GM23338 (cell line): Measurements from ENCODE around the gene IPO7. TPM values are rescaled to one million over a fixed set of nuclear protein-coding genes. Genes with fewer than 3 reads are reported as not detected.

ENCODE experiments used
- ATAC-seq: fragments of 200-7000 bp; cut with Tn5 transposase; 3 replicates; pipeline ENCODE4 v1.9.1; 2020
- DNase-seq: peaks from one replicate; pipeline ENCODE4 v3.0.0-alpha.2; 2015; ENCODE audit warnings: low spot score
- H2AFZ ChIP-seq: fragments of 200-600 bp; sonication (generic); 2 replicates; pipeline ENCODE4 v1.8.0; 2016; ENCODE audit warnings: antibody characterized with exemption, mild to moderate bottlenecking, moderate library complexity
- H3F3A ChIP-seq: fragments of 200-600 bp; sonication (generic); replicated peaks from 2 replicates; pipeline ENCODE4 v1.8.0; 2017; ENCODE audit warnings: antibody characterized with exemption, mixed run types, low read depth
- H3K27ac ChIP-seq: fragments of 200-600 bp; sonication (generic); 2 replicates; pipeline ENCODE4 v1.6.1; 2016; ENCODE audit warnings: low read depth
- H3K27me3 ChIP-seq: fragments of 200-600 bp; sonication (generic); 2 replicates; pipeline ENCODE4 v1.8.0; 2016; ENCODE audit warnings: mild to moderate bottlenecking, mixed run types, moderate library complexity; ENCODE audit not compliant: insufficient read depth
- H3K36me3 ChIP-seq: fragments of 200-600 bp; sonication (generic); 2 replicates; pipeline ENCODE4 v1.8.0; 2016; ENCODE audit warnings: mild to moderate bottlenecking; ENCODE audit not compliant: insufficient read depth
- H3K4me1 ChIP-seq: fragments of 200-600 bp; sonication (generic); 2 replicates; pipeline ENCODE4 v1.8.0; 2016; ENCODE audit warnings: mild to moderate bottlenecking, moderate library complexity; ENCODE audit not compliant: insufficient read depth
- H3K4me2 ChIP-seq: fragments of 200-600 bp; sonication (generic); 2 replicates; pipeline ENCODE4 v1.7.1; 2017; ENCODE audit warnings: mixed run types
- H3K4me3 ChIP-seq: fragments of 200-600 bp; sonication (generic); 2 replicates; pipeline ENCODE4 v1.6.1; 2016; ENCODE audit warnings: mixed run types
- H3K79me2 ChIP-seq: fragments of 200-600 bp; sonication (generic); replicated peaks from 2 replicates; pipeline ENCODE4 v1.8.0; 2017; ENCODE audit warnings: mild to moderate bottlenecking; ENCODE audit not compliant: insufficient read depth
- H3K9me2 ChIP-seq: fragments of 200-600 bp; sonication (generic); 2 replicates; pipeline ENCODE4 v1.8.0; 2017; ENCODE audit not compliant: insufficient read depth
- H4K20me1 ChIP-seq: fragments of 200-600 bp; sonication (generic); replicated peaks from 2 replicates; pipeline ENCODE4 v1.8.0; 2017; ENCODE audit warnings: mild to moderate bottlenecking; ENCODE audit not compliant: insufficient read depth
- H3K27ac Mint-ChIP-seq: 2 replicates; pipeline ENCODE4 v1.8.0; 2020; ENCODE audit warnings: inconsistent platforms, mild to moderate bottlenecking, moderate library complexity, mixed read lengths
- H3K27me3 Mint-ChIP-seq: 3 replicates; pipeline ENCODE4 v1.8.0; 2022; ENCODE audit warnings: low read depth, mild to moderate bottlenecking, moderate library complexity, mixed read lengths, inconsistent platforms; ENCODE audit not compliant: insufficient read depth, poor library complexity
- H3K36me3 Mint-ChIP-seq: 3 replicates; pipeline ENCODE4 v1.8.0; 2021; ENCODE audit warnings: low read depth, mild to moderate bottlenecking, inconsistent platforms, moderate library complexity, mixed read lengths
- H3K4me1 Mint-ChIP-seq: 3 replicates; pipeline ENCODE4 v1.8.0; 2020; ENCODE audit warnings: mild to moderate bottlenecking, inconsistent platforms, mixed read lengths
- H3K4me3 Mint-ChIP-seq: 3 replicates; pipeline ENCODE4 v1.8.0; 2021; ENCODE audit warnings: moderate library complexity, mild to moderate bottlenecking, inconsistent platforms, mixed read lengths
- H3K9me3 Mint-ChIP-seq: 3 replicates; pipeline ENCODE4 v1.8.0; 2020; ENCODE audit warnings: moderate library complexity, mild to moderate bottlenecking, inconsistent platforms, mixed read lengths
- CREB1 ChIP-seq: fragments of 250-450 bp; sonication (Bioruptor Pico); IDR thresholded peaks from 2 replicates; pipeline ENCODE4 v1.5.0; 2020; ENCODE audit warnings: low read depth, mild to moderate bottlenecking, moderate library complexity
- EZH2 ChIP-seq: fragments of 200-600 bp; sonication (generic); IDR thresholded peaks from one replicate; pipeline ENCODE4 v1.8.0; 2017; ENCODE audit warnings: antibody characterized with exemption, mild to moderate bottlenecking, low read depth; ENCODE audit not compliant: unreplicated experiment
- EZH2phosphoT487 ChIP-seq: fragments of 200-600 bp; sonication (generic); IDR thresholded peaks from one replicate; pipeline ENCODE4 v1.8.1; 2018; ENCODE audit warnings: antibody characterized with exemption; ENCODE audit not compliant: unreplicated experiment
- JUNB ChIP-seq: IDR thresholded peaks from one replicate; pipeline ENCODE4 v1.6.1; 2016; ENCODE audit warnings: antibody characterized with exemption; ENCODE audit not compliant: unreplicated experiment
- NANOG ChIP-seq: IDR thresholded peaks from 2 replicates; pipeline ENCODE4 v1.6.1; 2016; ENCODE audit warnings: antibody characterized with exemption, borderline replicate concordance
- POLR2AphosphoS5 ChIP-seq: IDR thresholded peaks from 2 replicates; pipeline ENCODE4 v1.6.1; 2016; ENCODE audit warnings: antibody characterized with exemption, low read depth
- STAT1 ChIP-seq: IDR thresholded peaks from one replicate; pipeline ENCODE4 v1.6.1; 2016; ENCODE audit warnings: antibody characterized with exemption; ENCODE audit not compliant: unreplicated experiment
- ZNF114 ChIP-seq: fragments of 250-450 bp; sonication (Bioruptor Pico); IDR thresholded peaks from 2 replicates; pipeline ENCODE4 v1.5.0; 2020; ENCODE audit warnings: mild to moderate bottlenecking, moderate library complexity
- ZNF331 ChIP-seq: fragments of 250-450 bp; sonication (Bioruptor Pico); IDR thresholded peaks from 2 replicates; pipeline ENCODE4 v1.5.0; 2020; ENCODE audit warnings: low read depth, mild to moderate bottlenecking, moderate library complexity
- polyA plus RNA-seq: library from polyadenylated mRNA; unstranded; fragments of >200 nt; fragmentation: Nextera tagmentation; extraction: Ambion mirVana; gene quantifications from 2 replicates; pipeline ENCODE4 v1.2.1, GENCODE V29; 2016
- total RNA-seq: library from RNA; depleted of rRNA; stranded (reverse); fragments of >200 nt; shearing (Covaris generic); gene quantifications from 2 replicates; pipeline ENCODE4 v1.2.3, GENCODE V29; 2014
- TF ChIP-seq, protein P1 (sequence below): IDR thresholded peaks from one replicate; pipeline ENCODE4 v1.6.1; 2018; ENCODE audit warnings: antibody characterized with exemption; ENCODE audit not compliant: unreplicated experiment
- TF ChIP-seq, protein P2 (sequence below): IDR thresholded peaks from 2 replicates; pipeline ENCODE4 v1.6.1; 2016; ENCODE audit warnings: antibody characterized with exemption
- TF ChIP-seq, protein P3 (sequence below), 2 experiments: fragments of 200-600 bp in 1 of 2; sonication (generic) in 1 of 2; conservative IDR thresholded peaks; 2 replicates each; pipeline versions ENCODE4 v1.5.1 to v1.6.1; 2016 to 2017; ENCODE audit warnings: antibody characterized with exemption in 2 of 2, low read depth in 2 of 2, mild to moderate bottlenecking in 2 of 2, moderate library complexity in 1 of 2
- TF ChIP-seq, protein P4 (sequence below): fragments of 250-450 bp; sonication (Bioruptor Pico); IDR thresholded peaks from 2 replicates; pipeline ENCODE4 v1.5.0; 2020; ENCODE audit warnings: mild to moderate bottlenecking, moderate library complexity

IPO7 gene
- total and polyA plus RNA-seq, 2 experiments from 2014 or later = 56.1 to 271 TPM

DNA sequence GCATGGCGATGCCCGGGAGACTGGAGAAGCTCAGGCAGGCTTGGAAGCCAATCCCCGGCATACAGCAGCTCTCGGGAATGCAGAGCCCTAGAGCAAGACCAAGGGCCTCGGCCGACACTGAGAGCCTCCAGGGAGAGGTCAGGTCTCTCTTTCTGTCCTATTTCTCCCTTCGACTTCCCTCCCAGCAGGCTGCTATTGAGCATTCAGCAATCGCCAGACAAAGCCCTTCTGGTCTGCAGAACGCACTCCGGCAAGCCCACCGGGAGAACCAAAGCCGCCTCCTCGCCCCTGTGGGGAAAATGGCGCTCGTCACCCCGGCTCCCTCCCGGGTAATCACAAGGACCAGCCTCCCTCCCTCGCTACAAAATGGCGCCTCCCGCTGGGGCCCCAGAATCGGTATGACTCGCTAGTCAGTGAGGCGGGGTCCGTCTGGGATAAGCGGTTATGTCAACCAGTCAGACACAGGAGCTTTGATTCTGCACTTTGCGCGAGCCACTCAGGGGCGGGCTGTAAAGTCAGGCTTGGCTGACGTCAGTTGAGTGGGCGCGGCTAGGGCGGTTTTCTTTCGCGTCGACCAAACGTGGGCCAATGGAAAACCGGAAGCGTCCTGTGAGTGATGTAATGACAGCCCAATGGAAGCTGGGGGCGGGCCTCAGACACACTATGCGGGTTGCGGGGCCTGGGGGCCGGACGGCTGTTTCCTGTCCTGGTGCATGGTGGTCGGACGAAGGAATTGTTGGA lies 76.0 kb downstream of the IPO7 start, which contains the start of gene ZNF143:
TSS of gene ZNF143 (plus strand) at position 691 of the 741 bp plus-strand sequence. CDS start 10,297 bp downstream, outside the sequence.
- no peaks in the 10 kb centered on the region for H3K9me3 Mint-ChIP-seq
- H3K79me2 ChIP-seq = peaks cover 56% of the 10 kb centered on the region
- peak within 1 kb of the TSS; percentile 99 for H3K27ac Mint-ChIP-seq
- peak within 1 kb of the TSS; percentile 99 for H3K4me3 Mint-ChIP-seq
- ATAC-seq (peak; percentile 88), DNase-seq (peak; percentile 100)
- H3K4me1 ChIP-seq = 0 out of 2 replicates have a peak, but pooled peaks cover 3% of the 10 kb centered on the region
- no peaks in the 10 kb centered on the region for H3K36me3 ChIP-seq
- H3K4me2 ChIP-seq = peak within 1 kb of the TSS; percentile 83
- H3K4me3 ChIP-seq = peak within 1 kb of the TSS; percentile 80
- H3K27me3 Mint-ChIP-seq = peaks cover 5% of the 10 kb centered on the region
- peak; percentile 83 for TF ChIP-seq POLR2AphosphoS5
- TF ChIP-seq, protein P1, sequence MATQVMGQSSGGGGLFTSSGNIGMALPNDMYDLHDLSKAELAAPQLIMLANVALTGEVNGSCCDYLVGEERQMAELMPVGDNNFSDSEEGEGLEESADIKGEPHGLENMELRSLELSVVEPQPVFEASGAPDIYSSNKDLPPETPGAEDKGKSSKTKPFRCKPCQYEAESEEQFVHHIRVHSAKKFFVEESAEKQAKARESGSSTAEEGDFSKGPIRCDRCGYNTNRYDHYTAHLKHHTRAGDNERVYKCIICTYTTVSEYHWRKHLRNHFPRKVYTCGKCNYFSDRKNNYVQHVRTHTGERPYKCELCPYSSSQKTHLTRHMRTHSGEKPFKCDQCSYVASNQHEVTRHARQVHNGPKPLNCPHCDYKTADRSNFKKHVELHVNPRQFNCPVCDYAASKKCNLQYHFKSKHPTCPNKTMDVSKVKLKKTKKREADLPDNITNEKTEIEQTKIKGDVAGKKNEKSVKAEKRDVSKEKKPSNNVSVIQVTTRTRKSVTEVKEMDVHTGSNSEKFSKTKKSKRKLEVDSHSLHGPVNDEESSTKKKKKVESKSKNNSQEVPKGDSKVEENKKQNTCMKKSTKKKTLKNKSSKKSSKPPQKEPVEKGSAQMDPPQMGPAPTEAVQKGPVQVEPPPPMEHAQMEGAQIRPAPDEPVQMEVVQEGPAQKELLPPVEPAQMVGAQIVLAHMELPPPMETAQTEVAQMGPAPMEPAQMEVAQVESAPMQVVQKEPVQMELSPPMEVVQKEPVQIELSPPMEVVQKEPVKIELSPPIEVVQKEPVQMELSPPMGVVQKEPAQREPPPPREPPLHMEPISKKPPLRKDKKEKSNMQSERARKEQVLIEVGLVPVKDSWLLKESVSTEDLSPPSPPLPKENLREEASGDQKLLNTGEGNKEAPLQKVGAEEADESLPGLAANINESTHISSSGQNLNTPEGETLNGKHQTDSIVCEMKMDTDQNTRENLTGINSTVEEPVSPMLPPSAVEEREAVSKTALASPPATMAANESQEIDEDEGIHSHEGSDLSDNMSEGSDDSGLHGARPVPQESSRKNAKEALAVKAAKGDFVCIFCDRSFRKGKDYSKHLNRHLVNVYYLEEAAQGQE = no peak
- TF ChIP-seq STAT1 = no peak
- TF ChIP-seq, protein P2, sequence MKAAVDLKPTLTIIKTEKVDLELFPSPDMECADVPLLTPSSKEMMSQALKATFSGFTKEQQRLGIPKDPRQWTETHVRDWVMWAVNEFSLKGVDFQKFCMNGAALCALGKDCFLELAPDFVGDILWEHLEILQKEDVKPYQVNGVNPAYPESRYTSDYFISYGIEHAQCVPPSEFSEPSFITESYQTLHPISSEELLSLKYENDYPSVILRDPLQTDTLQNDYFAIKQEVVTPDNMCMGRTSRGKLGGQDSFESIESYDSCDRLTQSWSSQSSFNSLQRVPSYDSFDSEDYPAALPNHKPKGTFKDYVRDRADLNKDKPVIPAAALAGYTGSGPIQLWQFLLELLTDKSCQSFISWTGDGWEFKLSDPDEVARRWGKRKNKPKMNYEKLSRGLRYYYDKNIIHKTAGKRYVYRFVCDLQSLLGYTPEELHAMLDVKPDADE = peak; percentile 82
- no peak for TF ChIP-seq JUNB
- no peak for TF ChIP-seq EZH2phosphoT487
- TF ChIP-seq ZNF114 = no peak
- TF ChIP-seq EZH2 = no peak
- TF ChIP-seq ZNF331 (CRISPR knock-in tag) = no peak
- TF ChIP-seq CREB1 (CRISPR knock-in tag) = peak; percentile 96
- TF ChIP-seq, protein P3, sequence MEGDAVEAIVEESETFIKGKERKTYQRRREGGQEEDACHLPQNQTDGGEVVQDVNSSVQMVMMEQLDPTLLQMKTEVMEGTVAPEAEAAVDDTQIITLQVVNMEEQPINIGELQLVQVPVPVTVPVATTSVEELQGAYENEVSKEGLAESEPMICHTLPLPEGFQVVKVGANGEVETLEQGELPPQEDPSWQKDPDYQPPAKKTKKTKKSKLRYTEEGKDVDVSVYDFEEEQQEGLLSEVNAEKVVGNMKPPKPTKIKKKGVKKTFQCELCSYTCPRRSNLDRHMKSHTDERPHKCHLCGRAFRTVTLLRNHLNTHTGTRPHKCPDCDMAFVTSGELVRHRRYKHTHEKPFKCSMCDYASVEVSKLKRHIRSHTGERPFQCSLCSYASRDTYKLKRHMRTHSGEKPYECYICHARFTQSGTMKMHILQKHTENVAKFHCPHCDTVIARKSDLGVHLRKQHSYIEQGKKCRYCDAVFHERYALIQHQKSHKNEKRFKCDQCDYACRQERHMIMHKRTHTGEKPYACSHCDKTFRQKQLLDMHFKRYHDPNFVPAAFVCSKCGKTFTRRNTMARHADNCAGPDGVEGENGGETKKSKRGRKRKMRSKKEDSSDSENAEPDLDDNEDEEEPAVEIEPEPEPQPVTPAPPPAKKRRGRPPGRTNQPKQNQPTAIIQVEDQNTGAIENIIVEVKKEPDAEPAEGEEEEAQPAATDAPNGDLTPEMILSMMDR (conservative IDR thresholded peaks at IDR 0.05; ENCODE audit: low read depth in 2 of 2) = no peak
- TF ChIP-seq NANOG = no peak
- TF ChIP-seq, protein P4, sequence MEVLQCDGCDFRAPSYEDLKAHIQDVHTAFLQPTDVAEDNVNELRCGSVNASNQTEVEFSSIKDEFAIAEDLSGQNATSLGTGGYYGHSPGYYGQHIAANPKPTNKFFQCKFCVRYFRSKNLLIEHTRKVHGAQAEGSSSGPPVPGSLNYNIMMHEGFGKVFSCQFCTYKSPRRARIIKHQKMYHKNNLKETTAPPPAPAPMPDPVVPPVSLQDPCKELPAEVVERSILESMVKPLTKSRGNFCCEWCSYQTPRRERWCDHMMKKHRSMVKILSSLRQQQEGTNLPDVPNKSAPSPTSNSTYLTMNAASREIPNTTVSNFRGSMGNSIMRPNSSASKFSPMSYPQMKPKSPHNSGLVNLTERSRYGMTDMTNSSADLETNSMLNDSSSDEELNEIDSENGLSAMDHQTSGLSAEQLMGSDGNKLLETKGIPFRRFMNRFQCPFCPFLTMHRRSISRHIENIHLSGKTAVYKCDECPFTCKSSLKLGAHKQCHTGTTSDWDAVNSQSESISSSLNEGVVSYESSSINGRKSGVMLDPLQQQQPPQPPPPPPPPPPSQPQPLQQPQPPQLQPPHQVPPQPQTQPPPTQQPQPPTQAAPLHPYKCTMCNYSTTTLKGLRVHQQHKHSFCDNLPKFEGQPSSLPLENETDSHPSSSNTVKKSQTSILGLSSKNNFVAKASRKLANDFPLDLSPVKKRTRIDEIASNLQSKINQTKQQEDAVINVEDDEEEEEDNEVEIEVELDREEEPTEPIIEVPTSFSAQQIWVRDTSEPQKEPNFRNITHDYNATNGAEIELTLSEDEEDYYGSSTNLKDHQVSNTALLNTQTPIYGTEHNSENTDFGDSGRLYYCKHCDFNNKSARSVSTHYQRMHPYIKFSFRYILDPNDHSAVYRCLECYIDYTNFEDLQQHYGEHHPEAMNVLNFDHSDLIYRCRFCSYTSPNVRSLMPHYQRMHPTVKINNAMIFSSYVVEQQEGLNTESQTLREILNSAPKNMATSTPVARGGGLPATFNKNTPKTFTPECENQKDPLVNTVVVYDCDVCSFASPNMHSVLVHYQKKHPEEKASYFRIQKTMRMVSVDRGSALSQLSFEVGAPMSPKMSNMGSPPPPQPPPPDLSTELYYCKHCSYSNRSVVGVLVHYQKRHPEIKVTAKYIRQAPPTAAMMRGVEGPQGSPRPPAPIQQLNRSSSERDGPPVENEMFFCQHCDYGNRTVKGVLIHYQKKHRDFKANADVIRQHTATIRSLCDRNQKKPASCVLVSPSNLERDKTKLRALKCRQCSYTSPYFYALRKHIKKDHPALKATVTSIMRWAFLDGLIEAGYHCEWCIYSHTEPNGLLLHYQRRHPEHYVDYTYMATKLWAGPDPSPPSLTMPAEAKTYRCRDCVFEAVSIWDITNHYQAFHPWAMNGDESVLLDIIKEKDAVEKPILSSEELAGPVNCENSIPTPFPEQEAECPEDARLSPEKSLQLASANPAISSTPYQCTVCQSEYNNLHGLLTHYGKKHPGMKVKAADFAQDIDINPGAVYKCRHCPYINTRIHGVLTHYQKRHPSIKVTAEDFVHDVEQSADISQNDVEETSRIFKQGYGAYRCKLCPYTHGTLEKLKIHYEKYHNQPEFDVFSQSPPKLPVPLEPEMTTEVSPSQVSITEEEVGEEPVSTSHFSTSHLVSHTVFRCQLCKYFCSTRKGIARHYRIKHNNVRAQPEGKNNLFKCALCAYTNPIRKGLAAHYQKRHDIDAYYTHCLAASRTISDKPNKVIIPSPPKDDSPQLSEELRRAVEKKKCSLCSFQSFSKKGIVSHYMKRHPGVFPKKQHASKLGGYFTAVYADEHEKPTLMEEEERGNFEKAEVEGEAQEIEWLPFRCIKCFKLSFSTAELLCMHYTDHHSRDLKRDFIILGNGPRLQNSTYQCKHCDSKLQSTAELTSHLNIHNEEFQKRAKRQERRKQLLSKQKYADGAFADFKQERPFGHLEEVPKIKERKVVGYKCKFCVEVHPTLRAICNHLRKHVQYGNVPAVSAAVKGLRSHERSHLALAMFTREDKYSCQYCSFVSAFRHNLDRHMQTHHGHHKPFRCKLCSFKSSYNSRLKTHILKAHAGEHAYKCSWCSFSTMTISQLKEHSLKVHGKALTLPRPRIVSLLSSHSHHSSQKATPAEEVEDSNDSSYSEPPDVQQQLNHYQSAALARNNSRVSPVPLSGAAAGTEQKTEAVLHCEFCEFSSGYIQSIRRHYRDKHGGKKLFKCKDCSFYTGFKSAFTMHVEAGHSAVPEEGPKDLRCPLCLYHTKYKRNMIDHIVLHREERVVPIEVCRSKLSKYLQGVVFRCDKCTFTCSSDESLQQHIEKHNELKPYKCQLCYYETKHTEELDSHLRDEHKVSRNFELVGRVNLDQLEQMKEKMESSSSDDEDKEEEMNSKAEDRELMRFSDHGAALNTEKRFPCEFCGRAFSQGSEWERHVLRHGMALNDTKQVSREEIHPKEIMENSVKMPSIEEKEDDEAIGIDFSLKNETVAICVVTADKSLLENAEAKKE (CRISPR knock-in tag) = no peak
- H2AFZ ChIP-seq = no peak within 1 kb of the TSS
- no peaks in the 10 kb centered on the region for H3K27me3 ChIP-seq
- H3K4me1 Mint-ChIP-seq = peaks cover 12% of the 10 kb centered on the region; the same call in 2 of the 3 replicates
- no peaks in the 10 kb centered on the region for H4K20me1 ChIP-seq
- H3K9me2 ChIP-seq = 0 out of 2 replicates have a peak, but pooled peaks cover 5% of the 10 kb centered on the region
- H3K36me3 Mint-ChIP-seq = peaks cover 8% of the 10 kb centered on the region; the same call in 2 of the 3 replicates
- peak within 1 kb of the TSS; percentile 99 for H3K27ac ChIP-seq
- no peaks in the 10 kb centered on the region for H3F3A ChIP-seq
